Prostate gland (tissue), 2 donors: Measurements from ENCODE around the gene ROCK1.

ENCODE experiments used
- POLR2A ChIP-seq: fragments of 450-650 bp; IDR thresholded peaks from one replicate; pipeline ENCODE4 v1.6.1; 2016; ENCODE audit warnings: antibody characterized with exemption, mild to moderate bottlenecking
- POLR2AphosphoS5 ChIP-seq: sonication (generic); formaldehyde crosslinking; IDR thresholded peaks from one replicate; pipeline ENCODE4 v1.6.1; 2017; ENCODE audit warnings: antibody characterized with exemption
- TF ChIP-seq, protein P1 (sequence below), 4 experiments: fragments of 200-600 bp in 2 of 4; fragments of 450-650 bp in 2 of 4; sonication (generic) in 2 of 4; IDR thresholded peaks; 1 replicate in 3 of 4; 2 replicates in 1 of 4; pipeline ENCODE4 v1.5.1; 2016 to 2019; ENCODE audit warnings: antibody characterized with exemption in 4 of 4, mild to moderate bottlenecking in 2 of 4, moderate library complexity in 2 of 4

DNA sequence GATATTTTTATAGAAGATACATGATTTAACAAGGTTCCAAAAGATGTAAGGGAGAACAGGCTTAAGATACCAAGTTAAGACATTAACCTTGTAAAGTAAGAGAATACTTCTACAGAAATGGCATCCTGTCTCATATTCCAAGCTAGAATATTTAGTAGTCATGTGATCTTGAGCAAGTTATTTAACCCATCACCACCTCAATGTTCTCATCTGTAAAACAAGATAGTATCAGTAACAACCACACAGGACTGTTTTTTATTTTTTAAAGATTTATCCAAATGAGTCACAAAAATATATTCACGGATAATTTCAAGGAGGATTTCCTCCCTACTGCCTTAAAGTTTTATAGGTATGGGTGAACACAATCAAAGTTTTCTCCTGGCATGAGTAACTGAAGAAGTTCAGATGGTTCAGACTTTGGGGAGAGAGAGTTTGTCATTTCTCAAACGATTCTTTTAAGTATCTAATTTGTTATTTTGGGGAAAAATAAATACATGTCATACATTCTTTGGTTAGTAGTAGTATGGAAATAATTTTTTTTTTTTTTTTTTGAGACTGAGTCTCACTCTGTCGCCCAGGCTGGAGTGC is 25.9 kb downstream of the ROCK1 start:
- TF ChIP-seq POLR2AphosphoS5 (no peak), POLR2A (no peak)
- TF ChIP-seq, protein P1, sequence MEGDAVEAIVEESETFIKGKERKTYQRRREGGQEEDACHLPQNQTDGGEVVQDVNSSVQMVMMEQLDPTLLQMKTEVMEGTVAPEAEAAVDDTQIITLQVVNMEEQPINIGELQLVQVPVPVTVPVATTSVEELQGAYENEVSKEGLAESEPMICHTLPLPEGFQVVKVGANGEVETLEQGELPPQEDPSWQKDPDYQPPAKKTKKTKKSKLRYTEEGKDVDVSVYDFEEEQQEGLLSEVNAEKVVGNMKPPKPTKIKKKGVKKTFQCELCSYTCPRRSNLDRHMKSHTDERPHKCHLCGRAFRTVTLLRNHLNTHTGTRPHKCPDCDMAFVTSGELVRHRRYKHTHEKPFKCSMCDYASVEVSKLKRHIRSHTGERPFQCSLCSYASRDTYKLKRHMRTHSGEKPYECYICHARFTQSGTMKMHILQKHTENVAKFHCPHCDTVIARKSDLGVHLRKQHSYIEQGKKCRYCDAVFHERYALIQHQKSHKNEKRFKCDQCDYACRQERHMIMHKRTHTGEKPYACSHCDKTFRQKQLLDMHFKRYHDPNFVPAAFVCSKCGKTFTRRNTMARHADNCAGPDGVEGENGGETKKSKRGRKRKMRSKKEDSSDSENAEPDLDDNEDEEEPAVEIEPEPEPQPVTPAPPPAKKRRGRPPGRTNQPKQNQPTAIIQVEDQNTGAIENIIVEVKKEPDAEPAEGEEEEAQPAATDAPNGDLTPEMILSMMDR (IDR thresholded peaks at IDR 0.05): no peak
